22Rv1 (cell line): ENCODE data around the gene PARD3.

ENCODE experiments used
- ZFX ChIP-seq: fragments of 450-650 bp; IDR thresholded peaks from 2 replicates; pipeline ENCODE4 v1.6.1; 2017; ENCODE audit warnings: antibody characterized with exemption, borderline replicate concordance
- TF ChIP-seq, protein P1 (sequence below): fragments of 450-650 bp; IDR thresholded peaks from 2 replicates; pipeline ENCODE4 v1.5.1; 2017; ENCODE audit warnings: mild to moderate bottlenecking

DNA sequence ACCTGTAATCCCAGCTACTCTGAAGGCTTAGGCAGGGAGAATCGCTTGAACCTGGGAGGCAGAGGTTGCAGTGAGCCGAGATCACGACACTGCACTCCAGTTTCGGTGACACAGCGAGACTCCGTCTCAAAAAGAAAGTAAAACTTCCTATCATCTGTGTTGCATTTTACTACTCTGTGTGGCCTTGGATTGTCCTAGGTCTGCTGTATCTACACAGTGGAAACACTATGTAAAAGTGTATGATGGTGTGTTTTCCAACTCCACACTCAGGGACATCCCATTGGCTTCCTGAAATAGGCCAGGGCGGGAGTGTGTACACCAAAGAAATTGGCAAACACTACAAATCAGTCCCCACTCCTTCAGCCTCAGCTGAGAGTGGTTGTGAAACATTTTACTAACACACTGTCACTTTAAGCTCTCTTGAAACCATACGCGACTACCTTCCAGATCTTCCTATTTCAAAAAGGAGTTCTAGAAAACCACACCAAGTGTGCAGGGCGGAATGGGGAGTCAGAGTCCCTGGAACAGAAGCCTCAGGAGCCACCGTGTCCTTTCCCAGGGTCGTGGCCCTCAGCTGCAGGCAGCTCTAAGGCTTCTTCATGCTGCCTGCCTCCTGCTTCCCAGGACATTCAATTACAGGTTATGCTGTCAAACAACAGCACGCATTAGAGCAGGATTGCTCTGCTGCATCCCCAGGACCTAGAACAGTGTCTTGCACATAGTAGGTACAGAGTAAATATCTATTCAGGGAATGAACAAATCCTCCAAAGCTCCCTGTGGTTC is 275.4 kb downstream of the PARD3 start:
- TF ChIP-seq, protein P1, sequence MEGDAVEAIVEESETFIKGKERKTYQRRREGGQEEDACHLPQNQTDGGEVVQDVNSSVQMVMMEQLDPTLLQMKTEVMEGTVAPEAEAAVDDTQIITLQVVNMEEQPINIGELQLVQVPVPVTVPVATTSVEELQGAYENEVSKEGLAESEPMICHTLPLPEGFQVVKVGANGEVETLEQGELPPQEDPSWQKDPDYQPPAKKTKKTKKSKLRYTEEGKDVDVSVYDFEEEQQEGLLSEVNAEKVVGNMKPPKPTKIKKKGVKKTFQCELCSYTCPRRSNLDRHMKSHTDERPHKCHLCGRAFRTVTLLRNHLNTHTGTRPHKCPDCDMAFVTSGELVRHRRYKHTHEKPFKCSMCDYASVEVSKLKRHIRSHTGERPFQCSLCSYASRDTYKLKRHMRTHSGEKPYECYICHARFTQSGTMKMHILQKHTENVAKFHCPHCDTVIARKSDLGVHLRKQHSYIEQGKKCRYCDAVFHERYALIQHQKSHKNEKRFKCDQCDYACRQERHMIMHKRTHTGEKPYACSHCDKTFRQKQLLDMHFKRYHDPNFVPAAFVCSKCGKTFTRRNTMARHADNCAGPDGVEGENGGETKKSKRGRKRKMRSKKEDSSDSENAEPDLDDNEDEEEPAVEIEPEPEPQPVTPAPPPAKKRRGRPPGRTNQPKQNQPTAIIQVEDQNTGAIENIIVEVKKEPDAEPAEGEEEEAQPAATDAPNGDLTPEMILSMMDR: no peak
- no peak for TF ChIP-seq ZFX
